GM18498 (cell line): ENCODE results near the gene TMEM239.
"Not testable (repeated sequence)": the region's sequence is repeated elsewhere in the genome, so short reads cannot be mapped to it uniquely, and the experiment has no call there.

Experiments
- ATAC-seq: cut with Tn5 transposase; IDR thresholded peaks from one replicate; pipeline ENCODE4 v1.9.1; 2021; ENCODE audit warnings: mild to moderate bottlenecking, moderate library complexity; ENCODE audit not compliant: unreplicated experiment

The TMEM239 gene

GRCh38 chr20:2820084-2820895 lies 4.1 kb downstream of the TMEM239 start:
- ATAC-seq: no peak

GRCh38 chr20:2820896-2821869 lies 5.0 kb downstream of the TMEM239 start:
- no peak for ATAC-seq

DNA sequence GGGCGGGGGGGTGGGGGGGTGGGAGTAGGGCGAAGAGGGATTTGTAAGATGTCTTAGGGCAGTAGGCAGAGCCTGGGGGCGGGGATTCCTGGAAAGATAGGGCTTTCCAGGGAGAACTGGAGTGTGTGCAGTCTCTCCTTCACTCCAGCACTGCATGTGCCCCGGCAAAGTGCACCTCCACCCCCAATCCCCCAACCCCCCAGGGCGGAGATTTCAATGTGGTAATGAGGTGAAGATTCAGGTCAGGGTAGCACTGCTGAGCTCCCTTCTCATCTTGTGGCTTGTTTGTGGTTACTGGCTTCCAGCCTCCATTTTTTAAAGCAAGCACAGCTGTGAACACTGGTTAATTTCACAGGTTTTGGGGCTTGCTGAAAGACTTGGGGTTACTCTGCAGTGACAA lies 5.9 kb downstream of the TMEM239 start:
- no peak for ATAC-seq

- no peak for ATAC-seq
Observed at GRCh38 chr20:2825761-2826160, 9.6 kb downstream of the TMEM239 start.

DNA sequence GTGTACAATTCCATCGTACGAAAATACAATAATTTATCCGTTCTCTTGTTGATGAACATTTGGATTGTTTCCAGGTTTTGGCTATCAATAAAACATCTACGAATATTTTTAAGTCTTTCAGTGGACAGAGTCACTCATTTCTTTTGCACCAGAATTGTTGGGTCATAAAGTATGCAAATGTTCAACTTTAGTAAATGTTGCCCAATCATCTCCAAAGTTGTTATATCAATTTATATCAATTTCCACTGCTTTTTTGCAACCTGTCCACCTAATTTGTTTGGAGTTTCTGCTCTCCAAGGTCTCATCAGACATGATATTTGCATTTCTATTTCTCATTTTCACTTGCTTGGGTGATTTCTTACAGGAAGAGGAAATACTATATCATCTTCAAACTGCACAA lies 10.5 kb downstream of the TMEM239 start:
- no peak for ATAC-seq

- no peak for ATAC-seq
Observed at GRCh38 chr20:2829376-2829775, 13.2 kb downstream of the TMEM239 start.

GRCh38 chr20:2831206-2831605 lies 15.0 kb downstream of the TMEM239 start:
- not testable (repeated sequence) for ATAC-seq

GRCh38 chr20:2833761-2834160 lies 17.6 kb downstream of the TMEM239 start:
- ATAC-seq: no peak

GRCh38 chr20:2834401-2835110 lies 18.4 kb downstream of the TMEM239 start:
- no peak for ATAC-seq

DNA sequence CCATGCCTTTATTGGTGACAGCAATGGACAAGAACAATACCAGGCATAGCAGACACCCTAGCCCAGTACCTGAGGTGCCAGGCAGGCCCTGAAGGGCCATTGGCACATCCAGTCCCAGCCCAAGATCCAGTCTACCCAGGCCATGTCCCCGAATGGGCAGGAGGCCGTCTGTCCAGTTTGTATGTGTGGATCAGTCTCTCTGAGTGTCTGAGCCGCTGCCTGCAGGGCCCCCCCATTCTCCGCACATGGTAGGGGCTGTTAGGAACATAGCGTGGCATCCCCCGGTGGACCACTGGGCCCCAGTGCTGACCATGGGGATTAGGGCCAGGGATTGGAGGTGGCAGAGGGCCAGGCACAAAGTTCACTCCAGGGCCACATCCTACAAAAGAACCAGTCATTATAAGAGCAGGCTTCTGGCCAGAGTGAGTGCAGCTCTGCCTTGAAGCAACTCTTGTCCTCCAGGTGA lies 19.2 kb downstream of the TMEM239 start:
- no peak for ATAC-seq

DNA sequence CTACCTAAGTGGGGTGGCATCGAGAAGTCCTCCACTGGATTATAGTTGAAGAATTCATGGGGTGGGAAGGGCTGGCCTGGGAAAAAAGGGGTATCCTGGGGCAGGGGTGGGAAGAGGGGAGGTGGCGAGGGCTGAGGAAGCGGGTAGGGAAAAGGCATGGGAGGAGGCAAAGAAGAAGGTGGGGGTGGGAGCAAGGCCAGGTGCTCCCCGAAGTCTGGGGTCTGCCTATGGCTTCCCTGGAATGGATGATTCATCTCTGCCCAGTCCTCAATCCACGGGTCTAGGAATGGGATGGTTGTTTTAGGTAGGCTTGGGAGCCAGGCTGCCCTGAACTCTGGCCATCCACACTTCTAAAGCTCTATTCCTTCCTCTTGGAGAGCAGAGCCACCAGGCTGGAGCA lies 19.9 kb downstream of the TMEM239 start:
- ATAC-seq: no peak

DNA sequence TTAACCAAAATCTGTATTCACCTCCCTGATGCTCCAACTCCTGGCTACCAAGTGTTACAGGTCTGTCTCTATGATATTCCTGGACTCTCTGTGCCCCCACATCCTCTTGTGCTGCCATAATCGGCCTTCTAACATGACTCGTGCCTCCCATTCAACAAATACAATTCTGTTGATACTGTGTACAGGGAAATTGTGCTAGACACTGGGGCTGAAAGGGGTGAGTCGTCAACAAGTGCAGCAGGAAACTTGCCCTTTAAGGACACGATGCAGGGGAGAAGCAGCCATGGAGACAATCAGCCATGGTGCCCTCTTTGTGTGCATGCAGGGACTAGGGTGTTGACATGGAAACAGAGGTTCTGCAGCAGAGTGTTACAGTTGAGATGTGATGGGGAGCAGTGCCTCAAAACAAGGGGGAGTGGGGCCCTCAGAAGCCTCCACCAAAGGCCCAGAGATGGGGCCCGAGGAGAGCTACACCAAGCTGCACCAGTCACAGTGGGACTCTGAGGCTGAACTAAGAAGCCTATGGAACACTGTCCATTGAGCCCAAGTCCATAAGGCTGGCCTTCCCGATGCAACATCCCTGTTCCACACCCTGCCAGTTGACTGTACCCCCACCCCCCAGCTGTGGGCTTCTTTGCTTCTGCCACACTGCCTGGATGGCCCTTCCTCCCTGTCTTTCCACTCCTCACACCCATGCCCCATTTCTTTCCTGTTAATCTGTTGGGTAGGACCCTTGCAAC lies 21.2 kb downstream of the TMEM239 start:
- no peak for ATAC-seq

DNA sequence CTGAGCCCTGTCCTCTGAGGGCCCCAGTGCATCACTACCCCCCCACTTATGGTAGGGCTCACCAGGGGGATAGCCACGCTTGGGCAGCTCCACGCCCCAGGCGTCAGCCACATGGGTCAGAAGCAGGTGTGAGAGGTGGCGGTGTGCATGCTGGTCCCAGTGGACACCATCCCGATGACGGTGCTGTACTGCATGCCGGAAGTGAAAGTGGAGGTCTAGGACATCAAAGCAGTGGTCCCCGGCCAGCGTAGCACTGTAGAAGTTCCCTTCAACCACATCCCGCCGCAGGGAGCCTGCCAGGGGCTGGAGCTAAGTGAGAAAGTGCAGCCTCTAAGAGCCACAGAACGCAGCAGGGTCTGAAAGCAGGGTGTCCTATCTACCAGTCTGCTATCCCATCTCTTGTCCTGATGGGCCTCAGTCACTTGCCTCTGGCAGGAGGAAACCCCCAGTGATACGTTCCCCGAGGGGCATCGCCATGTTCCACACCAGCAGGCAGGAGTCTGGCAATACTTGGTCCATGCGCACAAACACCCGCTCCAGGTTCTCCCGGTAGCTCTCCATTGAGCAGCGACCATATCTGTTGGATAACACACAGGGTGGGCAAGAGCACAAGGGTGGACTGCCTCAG lies 22.1 kb downstream of the TMEM239 start:
- ATAC-seq: no peak

GRCh38 chr20:2838847-2839671 lies 22.9 kb downstream of the TMEM239 start:
- no peak for ATAC-seq

DNA sequence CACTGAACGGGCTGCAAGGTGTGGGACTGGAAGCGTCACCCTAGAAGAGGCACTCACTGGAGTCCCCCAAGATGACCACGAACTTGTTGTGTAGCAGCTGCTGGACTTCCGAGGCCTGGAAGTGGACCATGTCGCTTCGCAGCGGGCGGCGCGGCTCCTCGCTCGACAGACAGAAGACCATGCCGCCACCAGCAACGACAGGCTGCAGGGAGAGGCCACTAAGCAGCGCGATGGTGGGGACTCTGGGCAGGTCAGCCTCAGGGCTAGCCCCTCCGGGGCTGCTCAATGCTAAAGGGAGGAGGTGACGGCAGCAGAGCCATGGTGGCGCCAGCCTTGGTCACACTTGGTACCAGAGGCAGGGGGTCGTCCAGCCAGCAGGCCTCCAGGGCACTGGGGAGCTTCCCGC lies 23.6 kb downstream of the TMEM239 start:
- ATAC-seq: no peak

- ATAC-seq: peak; percentile 98
Observed at GRCh38 chr20:2840138-2840966, 24.2 kb downstream of the TMEM239 start, which contains the start of the genes PCED1A and VPS16. TSS of gene PCED1A (minus strand) at chr20:2840655. CDS start at chr20:2839912, 743 bp downstream. TSS of gene VPS16 (plus strand) at chr20:2840745. CDS start at chr20:2840775, 30 bp downstream.

DNA sequence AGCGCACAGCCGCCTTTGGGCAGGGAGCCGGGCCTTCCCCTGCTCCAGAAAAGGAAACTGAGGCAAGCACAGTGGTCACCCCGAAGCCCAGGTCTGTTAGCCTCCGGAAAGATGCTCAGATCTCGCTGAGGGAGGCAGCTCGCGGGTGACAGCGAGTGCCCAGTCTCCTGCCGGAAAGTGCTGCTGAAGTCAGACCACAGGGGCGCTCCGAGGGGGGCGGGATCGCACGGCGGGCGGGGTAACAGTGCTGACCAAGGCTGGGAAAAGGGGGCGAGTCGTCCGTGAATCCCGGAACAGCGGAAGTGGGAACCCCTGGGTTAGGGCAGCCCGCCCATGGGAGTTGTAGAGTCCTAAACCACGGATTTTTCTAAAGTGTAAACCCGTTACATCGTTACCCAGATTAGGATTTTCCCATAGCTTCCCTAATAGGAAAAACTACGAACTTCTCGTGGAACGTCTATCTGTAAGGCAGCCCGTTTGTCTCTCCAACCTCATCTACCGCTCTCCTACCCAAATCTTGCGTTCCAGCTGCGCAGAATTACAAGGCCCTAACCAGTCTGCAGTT lies 24.9 kb downstream of the TMEM239 start:
- ATAC-seq: peak; percentile 42

DNA sequence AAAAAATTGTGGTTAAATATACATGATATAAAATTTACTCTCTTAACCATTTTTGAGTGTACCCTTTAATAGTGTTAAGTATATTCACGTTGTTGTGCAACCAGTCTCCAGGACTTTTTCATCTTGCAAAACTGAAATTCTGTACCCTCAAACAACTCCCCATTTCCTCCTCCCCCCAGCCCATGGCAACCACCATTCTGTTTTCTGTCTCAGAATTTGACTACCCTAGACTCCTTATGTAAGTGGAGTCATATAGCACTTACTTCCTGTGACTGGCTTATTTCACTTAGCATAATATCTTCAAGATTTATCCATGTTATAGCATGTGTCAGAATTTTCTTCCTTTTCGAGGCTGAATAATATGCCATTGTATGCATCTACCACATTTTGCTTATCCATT lies 29.4 kb downstream of the TMEM239 start:
- no peak for ATAC-seq
